ENCODE results near the gene RHBDD2.

GRCh38 chr7:75879771-75880184, 944 bp downstream of the RHBDD2 start:
- TF ChIP-seq, protein P1, sequence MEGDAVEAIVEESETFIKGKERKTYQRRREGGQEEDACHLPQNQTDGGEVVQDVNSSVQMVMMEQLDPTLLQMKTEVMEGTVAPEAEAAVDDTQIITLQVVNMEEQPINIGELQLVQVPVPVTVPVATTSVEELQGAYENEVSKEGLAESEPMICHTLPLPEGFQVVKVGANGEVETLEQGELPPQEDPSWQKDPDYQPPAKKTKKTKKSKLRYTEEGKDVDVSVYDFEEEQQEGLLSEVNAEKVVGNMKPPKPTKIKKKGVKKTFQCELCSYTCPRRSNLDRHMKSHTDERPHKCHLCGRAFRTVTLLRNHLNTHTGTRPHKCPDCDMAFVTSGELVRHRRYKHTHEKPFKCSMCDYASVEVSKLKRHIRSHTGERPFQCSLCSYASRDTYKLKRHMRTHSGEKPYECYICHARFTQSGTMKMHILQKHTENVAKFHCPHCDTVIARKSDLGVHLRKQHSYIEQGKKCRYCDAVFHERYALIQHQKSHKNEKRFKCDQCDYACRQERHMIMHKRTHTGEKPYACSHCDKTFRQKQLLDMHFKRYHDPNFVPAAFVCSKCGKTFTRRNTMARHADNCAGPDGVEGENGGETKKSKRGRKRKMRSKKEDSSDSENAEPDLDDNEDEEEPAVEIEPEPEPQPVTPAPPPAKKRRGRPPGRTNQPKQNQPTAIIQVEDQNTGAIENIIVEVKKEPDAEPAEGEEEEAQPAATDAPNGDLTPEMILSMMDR (IDR thresholded peaks at IDR 0.05), result no peak
- TF ChIP-seq POLR2A (IDR thresholded peaks at IDR 0.05), result no peak

Measured in right lobe of liver (tissue), 4 donors.